K562 (cell line): ENCODE results near the gene STARD13. TPM values are rescaled to one million over a fixed set of nuclear protein-coding genes. Genes with fewer than 3 reads are reported as not detected.

ENCODE experiments used
- ATAC-seq: fragments of 200-7000 bp; cut with Tn5 transposase; 3 replicates; pipeline ENCODE4 v1.9.1; 2020; ENCODE audit warnings: moderate library complexity
- BruUV-seq: library from RNA; stranded (reverse); fragments of 400-500 nt; replicated peaks from 2 replicates; lab custom pipeline; 2021; lab: Mats Ljungman, UMichigan
- CTCF ChIA-PET: fragments of 300-600 bp; formaldehyde crosslinking; extraction: SDS; loops from one replicate; lab custom pipeline; 2021; ENCODE audit warnings: low intra/inter-chr PET ratio; lab: Yijun Ruan, JAX
- POLR2A ChIA-PET: fragments of 300-600, 350-650 bp; sonication (Branson Sonifier 250); formaldehyde crosslinking; extraction: SDS; loops from one replicate; lab custom pipeline; 2021; ENCODE audit warnings: antibody characterized with exemption, inconsistent platforms; lab: Yijun Ruan, JAX
- DNase-seq, 4 experiments: peaks; one replicate each; pipeline versions ENCODE4 v3.0.0 to v3.0.0-alpha.2; 2011 to 2018; ENCODE audit warnings: low spot score in 3 of 4, mixed read lengths in 3 of 4; ENCODE audit errors: extremely low read depth in 1 of 4
- FAIRE-seq: peaks from 2 replicates; lab custom pipeline; 2011; peaks lifted over from hg19 to GRCh38; lab: Jason Lieb, UNC
- H2AFZ ChIP-seq: 2 replicates; pipeline ENCODE4 v1.6.0; 2011; ENCODE audit warnings: low read depth, low read length, control low read depth, inconsistent platforms
- H3K27ac ChIP-seq: fragments of 200-600 bp; 3 replicates; pipeline ENCODE4 v1.8.0; 2011; ENCODE audit warnings: low read depth, mild to moderate bottlenecking, control low read depth, inconsistent platforms, low read length, moderate library complexity, mixed read lengths; ENCODE audit errors: extremely low read depth
- H3K27me3 ChIP-seq, 2 experiments: fragments of 300-600 bp in 1 of 2; 2 replicates in 1 of 2; 3 replicates in 1 of 2; pipeline versions ENCODE4 v1.6.0 to v1.8.0; 2011; ENCODE audit warnings: inconsistent platforms in 2 of 2, low read length in 2 of 2, mild to moderate bottlenecking in 1 of 2, mixed read lengths in 1 of 2, moderate library complexity in 1 of 2; ENCODE audit not compliant: control insufficient read depth in 2 of 2, insufficient read depth in 2 of 2
- H3K36me3 ChIP-seq: fragments of 300-600 bp; 3 replicates; pipeline ENCODE4 v1.8.0; 2011; ENCODE audit warnings: mild to moderate bottlenecking, low read length, inconsistent platforms; ENCODE audit not compliant: control insufficient read depth, insufficient read depth
- H3K4me1 ChIP-seq, 2 experiments: fragments of 200-600 bp in 1 of 2; replicated peaks in 1 of 2; 2 replicates in 1 of 2; 3 replicates in 1 of 2; pipeline versions ENCODE4 v1.5.1 to v1.8.0; 2011; ENCODE audit warnings: inconsistent platforms in 2 of 2, low read length in 2 of 2, mild to moderate bottlenecking in 1 of 2, mixed read lengths in 1 of 2, moderate library complexity in 1 of 2; ENCODE audit not compliant: control insufficient read depth in 2 of 2, insufficient read depth in 2 of 2
- H3K4me2 ChIP-seq: 2 replicates; pipeline ENCODE4 v1.6.1; 2011; ENCODE audit warnings: low read length, control low read depth, inconsistent platforms, mixed read lengths; ENCODE audit not compliant: insufficient read depth
- H3K4me3 ChIP-seq: fragments of 200-600 bp; sonication (generic), shearing (Covaris generic); 2 replicates; pipeline ENCODE4 v1.5.1; 2016; ENCODE audit warnings: control low read depth, inconsistent platforms
- H3K79me2 ChIP-seq: fragments of 200-600 bp; 3 replicates; pipeline ENCODE4 v1.8.0; 2011; ENCODE audit warnings: low read length, inconsistent platforms; ENCODE audit not compliant: control insufficient read depth, insufficient read depth
- H3K9ac ChIP-seq, 2 experiments: 2 replicates each; pipeline versions ENCODE4 v1.6.0 to v1.6.1; 2011; ENCODE audit warnings: low read depth in 2 of 2, low read length in 2 of 2, control low read depth in 1 of 2, inconsistent platforms in 1 of 2, mild to moderate bottlenecking in 1 of 2, mixed read lengths in 1 of 2; ENCODE audit not compliant: insufficient read depth in 1 of 2
- H3K9me1 ChIP-seq: one replicate; pipeline ENCODE4 v1.6.0; 2011; ENCODE audit warnings: inconsistent platforms, mild to moderate bottlenecking, low read length, moderate library complexity; ENCODE audit not compliant: control insufficient read depth, insufficient read depth
- H3K9me3 ChIP-seq: replicated peaks from 2 replicates; pipeline ENCODE4 v1.5.1; 2011; ENCODE audit warnings: low read depth, low read length, inconsistent platforms; ENCODE audit not compliant: control insufficient read depth, insufficient read depth
- H4K20me1 ChIP-seq: replicated peaks from 2 replicates; pipeline ENCODE4 v1.6.1; 2011; ENCODE audit warnings: low read length, inconsistent platforms, mixed read lengths; ENCODE audit not compliant: control insufficient read depth, insufficient read depth
- ARHGAP35 ChIP-seq: fragments of 450-650 bp; IDR thresholded peaks from 2 replicates; pipeline ENCODE4 v1.6.1; 2018; ENCODE audit not compliant: partially characterized antibody
- CHCHD3 ChIP-seq: fragments of 250-450 bp; sonication (Bioruptor Pico); IDR thresholded peaks from 2 replicates; pipeline ENCODE4 v2.1.2; 2022; ENCODE audit warnings: mild to moderate bottlenecking
- HDAC8 ChIP-seq: fragments of 450-650 bp; IDR thresholded peaks from 2 replicates; pipeline ENCODE4 v1.6.1; 2016; ENCODE audit warnings: mild to moderate bottlenecking, missing genetic modification characterization, moderate library complexity, missing compliant biosample characterization
- MCM7 ChIP-seq, 2 experiments: fragments of 450-650 bp; IDR thresholded peaks; 2 replicates each; pipeline ENCODE4 v1.6.1; 2016 to 2018
- PHB ChIP-seq: fragments of 250-450 bp; sonication (Bioruptor Pico); IDR thresholded peaks from 2 replicates; pipeline ENCODE4 v1.5.0; 2021
- PPARD ChIP-seq: fragments of 250-450 bp; sonication (Bioruptor Pico); IDR thresholded peaks from 2 replicates; pipeline ENCODE4 v1.8.0; 2022; ENCODE audit warnings: inconsistent platforms, mild to moderate bottlenecking, moderate library complexity
- STAT5A ChIP-seq: IDR thresholded peaks from 2 replicates; pipeline ENCODE4 v1.6.1; 2012; ENCODE audit warnings: low read length, inconsistent platforms, borderline replicate concordance
- YY1 ChIP-seq, 3 experiments: IDR thresholded peaks; 2 replicates each; pipeline ENCODE4 v1.6.1; 2011; ENCODE audit warnings: low read length in 2 of 3, mild to moderate bottlenecking in 2 of 3, moderate library complexity in 2 of 3, borderline replicate concordance in 1 of 3, control low read depth in 1 of 3, low read depth in 1 of 3; ENCODE audit not compliant: insufficient read depth in 3 of 3, insufficient replicate concordance in 2 of 3, control insufficient read depth in 1 of 3, insufficient read length in 1 of 3; ENCODE audit errors: extremely low read depth in 1 of 3
- ZBTB17 ChIP-seq: fragments of 450-650 bp; formaldehyde crosslinking; IDR thresholded peaks from 2 replicates; pipeline ENCODE4 v1.4.0; 2020; ENCODE audit warnings: mild to moderate bottlenecking
- ZNF282 ChIP-seq: sonication (generic); formaldehyde crosslinking; IDR thresholded peaks from 2 replicates; pipeline ENCODE4 v1.8.1; 2023; ENCODE audit warnings: missing genetic modification reagents
- WGBS: fragments of 100-300 bp; shearing (Covaris generic); methylation state at CpG from one replicate; pipeline ENCODE4 v1.1.6; 2016; ENCODE audit warnings: low coverage, mixed read lengths; ENCODE audit not compliant: insufficient coverage; ENCODE audit errors: missing lambda C conversion rate; 5-methylcytosine and 5-hydroxymethylcytosine counted together
- in situ Hi-C: fragments of 300-500 bp; cut with MboI; formaldehyde crosslinking; loops from 4 replicates; pipeline ENCODE4 v1.15.0; 2018; ENCODE audit warnings: inconsistent platforms, mixed read lengths
- intact Hi-C: fragments of 100-400 bp; cut with micrococcal nuclease; formaldehyde crosslinking; loops from 2 replicates; pipeline ENCODE4 v1.14.2; 2022
- polyA plus RNA-seq, 8 experiments: library from polyadenylated mRNA; depleted of rRNA in 4 of 8; stranded (reverse) in 5 of 8; unstranded in 3 of 8; fragments of >200 nt; fragmentation: Nextera tagmentation in 2 of 8; fragmentation: Illumina TruSeq in 1 of 8; extraction: Ambion mirVana in 2 of 8; extraction: Trizol in 1 of 8; gene quantifications; 2 replicates each; pipeline versions ENCODE4 v1.2.1 to v1.2.3, GENCODE V29; 2011 to 2014; ENCODE audit warnings: inconsistent platforms in 1 of 8, missing spikeins in 1 of 8
- total RNA-seq, 7 experiments: library from RNA; depleted of rRNA in 6 of 7; stranded (reverse); fragments of >200 nt in 6 of 7; fragmentation: Illumina TruSeq in 2 of 7; extraction: Trizol in 2 of 7; gene quantifications; 2 replicates each; pipeline versions ENCODE4 v1.2.1 to v1.2.3, GENCODE V29; 2011 to 2021; ENCODE audit warnings: low replicate concordance in 1 of 7
- TF ChIP-seq, protein P1 (sequence below): sonication (generic); formaldehyde crosslinking; IDR thresholded peaks from 2 replicates; pipeline ENCODE4 v1.4.0; 2020; ENCODE audit warnings: mild to moderate bottlenecking, missing genetic modification reagents
- TF ChIP-seq, protein P2 (sequence below): fragments of 450-650 bp; formaldehyde crosslinking; IDR thresholded peaks from 2 replicates; pipeline ENCODE4 v1.4.0; 2020; ENCODE audit warnings: mild to moderate bottlenecking, moderate library complexity
- TF ChIP-seq, protein P3 (sequence below): sonication (generic); formaldehyde crosslinking; IDR thresholded peaks from 2 replicates; pipeline ENCODE4 v1.5.0; 2020; ENCODE audit warnings: missing genetic modification reagents

STARD13 gene
- total and polyA plus RNA-seq, 9 of the 15 experiments (the other 6 are each of a cell fraction or from before 2014, with no cell fraction given) = 0.11 TPM; not detected in 8

DNA sequence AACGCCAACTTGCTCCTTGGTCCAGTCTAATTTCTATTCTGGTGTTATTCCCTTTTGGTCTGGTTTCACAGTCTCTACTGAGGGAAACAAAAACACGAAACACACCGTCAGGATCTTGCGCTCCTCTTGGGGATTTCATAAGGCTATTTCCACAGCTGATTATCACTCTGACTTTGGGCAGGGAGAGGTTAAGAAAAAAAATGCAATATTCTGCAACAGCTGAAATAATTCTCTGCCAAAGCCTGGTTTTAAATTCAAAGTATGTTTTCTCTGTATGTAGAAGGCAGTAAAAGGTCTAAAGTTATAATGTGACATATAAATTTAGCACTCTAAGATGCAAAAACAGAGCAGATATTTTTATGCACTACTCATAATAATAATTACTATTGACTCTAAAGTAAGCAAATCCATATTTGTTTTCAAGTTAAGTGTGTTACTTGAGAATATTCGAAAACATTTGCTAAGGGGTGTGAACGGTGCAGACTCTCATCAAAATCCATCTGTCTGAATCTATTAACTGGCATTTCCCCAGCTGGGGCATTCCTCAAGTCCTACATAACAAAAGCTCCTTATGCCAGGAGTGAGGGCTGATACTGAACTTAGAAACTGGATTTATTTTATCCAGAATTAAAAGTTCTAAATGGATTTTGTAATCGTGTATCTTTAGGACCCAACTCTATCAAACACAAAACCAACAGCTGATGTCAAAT lies 38.4 kb upstream of the STARD13 start:
- no peak overlapping the region for H3K27ac ChIP-seq
- WGBS = 0% methylated on average over 7 of the region's 7 CpGs
- intact Hi-C loops = no loop called here
- H3K9me3 ChIP-seq = no peaks in the 10 kb centered on the region
- no peaks in the 10 kb centered on the region for H3K4me1 ChIP-seq
- no peaks in the 10 kb centered on the region for H3K9me1 ChIP-seq
- no peaks in the 10 kb centered on the region for H4K20me1 ChIP-seq
- DNase-seq (no peak), ATAC-seq (no peak), FAIRE-seq (no peak)
- no peak overlapping the region for H3K4me2 ChIP-seq
- CTCF ChIA-PET = no interaction called here
- no peaks in the 10 kb centered on the region for H3K79me2 ChIP-seq
- no peaks in the 10 kb centered on the region; a peak in 1 of 5 replicates for H3K27me3 ChIP-seq
- no peak for TF ChIP-seq ZNF282 (CRISPR knock-in tag)
- no peak for TF ChIP-seq YY1 (IDR thresholded peaks at IDR 0.05; ENCODE audit: borderline replicate concordance in 1 of 3, control insufficient read depth in 1 of 3, extremely low read depth in 1 of 3, insufficient read depth in 3 of 3, insufficient read length in 1 of 3, insufficient replicate concordance in 2 of 3, low read depth in 1 of 3, low read length in 2 of 3)
- TF ChIP-seq ARHGAP35 = no peak
- no peak for TF ChIP-seq ZBTB17 (CRISPR knock-in tag)
- TF ChIP-seq, protein P1, sequence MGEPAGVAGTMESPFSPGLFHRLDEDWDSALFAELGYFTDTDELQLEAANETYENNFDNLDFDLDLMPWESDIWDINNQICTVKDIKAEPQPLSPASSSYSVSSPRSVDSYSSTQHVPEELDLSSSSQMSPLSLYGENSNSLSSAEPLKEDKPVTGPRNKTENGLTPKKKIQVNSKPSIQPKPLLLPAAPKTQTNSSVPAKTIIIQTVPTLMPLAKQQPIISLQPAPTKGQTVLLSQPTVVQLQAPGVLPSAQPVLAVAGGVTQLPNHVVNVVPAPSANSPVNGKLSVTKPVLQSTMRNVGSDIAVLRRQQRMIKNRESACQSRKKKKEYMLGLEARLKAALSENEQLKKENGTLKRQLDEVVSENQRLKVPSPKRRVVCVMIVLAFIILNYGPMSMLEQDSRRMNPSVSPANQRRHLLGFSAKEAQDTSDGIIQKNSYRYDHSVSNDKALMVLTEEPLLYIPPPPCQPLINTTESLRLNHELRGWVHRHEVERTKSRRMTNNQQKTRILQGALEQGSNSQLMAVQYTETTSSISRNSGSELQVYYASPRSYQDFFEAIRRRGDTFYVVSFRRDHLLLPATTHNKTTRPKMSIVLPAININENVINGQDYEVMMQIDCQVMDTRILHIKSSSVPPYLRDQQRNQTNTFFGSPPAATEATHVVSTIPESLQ = no peak
- no peak for TF ChIP-seq STAT5A
- no peak for TF ChIP-seq CHCHD3 (CRISPR knock-in tag)
- no peak for TF ChIP-seq HDAC8 (tag)
- no peak for TF ChIP-seq MCM7 (IDR thresholded peaks at IDR 0.05)
- TF ChIP-seq, protein P2, sequence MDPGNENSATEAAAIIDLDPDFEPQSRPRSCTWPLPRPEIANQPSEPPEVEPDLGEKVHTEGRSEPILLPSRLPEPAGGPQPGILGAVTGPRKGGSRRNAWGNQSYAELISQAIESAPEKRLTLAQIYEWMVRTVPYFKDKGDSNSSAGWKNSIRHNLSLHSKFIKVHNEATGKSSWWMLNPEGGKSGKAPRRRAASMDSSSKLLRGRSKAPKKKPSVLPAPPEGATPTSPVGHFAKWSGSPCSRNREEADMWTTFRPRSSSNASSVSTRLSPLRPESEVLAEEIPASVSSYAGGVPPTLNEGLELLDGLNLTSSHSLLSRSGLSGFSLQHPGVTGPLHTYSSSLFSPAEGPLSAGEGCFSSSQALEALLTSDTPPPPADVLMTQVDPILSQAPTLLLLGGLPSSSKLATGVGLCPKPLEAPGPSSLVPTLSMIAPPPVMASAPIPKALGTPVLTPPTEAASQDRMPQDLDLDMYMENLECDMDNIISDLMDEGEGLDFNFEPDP (CRISPR knock-in tag) = no peak
- TF ChIP-seq, protein P3, sequence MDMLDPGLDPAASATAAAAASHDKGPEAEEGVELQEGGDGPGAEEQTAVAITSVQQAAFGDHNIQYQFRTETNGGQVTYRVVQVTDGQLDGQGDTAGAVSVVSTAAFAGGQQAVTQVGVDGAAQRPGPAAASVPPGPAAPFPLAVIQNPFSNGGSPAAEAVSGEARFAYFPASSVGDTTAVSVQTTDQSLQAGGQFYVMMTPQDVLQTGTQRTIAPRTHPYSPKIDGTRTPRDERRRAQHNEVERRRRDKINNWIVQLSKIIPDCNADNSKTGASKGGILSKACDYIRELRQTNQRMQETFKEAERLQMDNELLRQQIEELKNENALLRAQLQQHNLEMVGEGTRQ (CRISPR knock-in tag) = no peak
- TF ChIP-seq PHB = no peak
- no peak for TF ChIP-seq PPARD
- TF ChIP-seq, all 486 proteins: peak for 0
- in situ Hi-C loops = no loop called here
- BruUV-seq = no TSS peak
- POLR2A ChIA-PET = no interaction called here
- no peaks in the 10 kb centered on the region for H3K36me3 ChIP-seq
- no peak overlapping the region for H2AFZ ChIP-seq
- H3K9ac ChIP-seq = no peak overlapping the region
- H3K4me3 ChIP-seq = no peak overlapping the region
